NT2/D1 (cell line): ENCODE measurements around the gene ZNFX1.

Source experiments
- DNase-seq: peaks from one replicate; pipeline ENCODE4 v3.0.0-alpha.2; 2011; ENCODE audit warnings: low read depth, low spot score
- H3K27me3 ChIP-seq: 2 replicates; pipeline ENCODE4 v1.6.0; 2011; ENCODE audit warnings: mild to moderate bottlenecking; ENCODE audit not compliant: insufficient read length, insufficient read depth
- H3K36me3 ChIP-seq: 2 replicates; pipeline ENCODE4 v1.6.1; 2011; ENCODE audit warnings: mild to moderate bottlenecking, low read length, mixed read lengths; ENCODE audit not compliant: insufficient read depth, insufficient read length
- H3K4me1 ChIP-seq: 2 replicates; pipeline ENCODE4 v1.5.1; 2011; ENCODE audit not compliant: insufficient read depth, insufficient read length
- H3K4me3 ChIP-seq: 2 replicates; pipeline ENCODE4 v1.5.1; 2011; ENCODE audit warnings: low read depth; ENCODE audit not compliant: insufficient read length
- H3K9ac ChIP-seq: 2 replicates; pipeline ENCODE4 v1.6.0; 2011; ENCODE audit warnings: low read depth; ENCODE audit not compliant: insufficient read length
- H3K9me3 ChIP-seq: 2 replicates; pipeline ENCODE4 v1.5.1; 2011; ENCODE audit warnings: mild to moderate bottlenecking, low read length; ENCODE audit not compliant: insufficient read depth
- SUZ12 ChIP-seq: IDR thresholded peaks from 2 replicates; pipeline ENCODE4 v1.6.1; 2011; ENCODE audit not compliant: insufficient read length, insufficient read depth; ENCODE audit errors: extremely low read depth
- YY1 ChIP-seq: IDR thresholded peaks from 2 replicates; pipeline ENCODE4 v1.6.1; 2011; ENCODE audit not compliant: insufficient read length, insufficient read depth
- ZNF274 ChIP-seq: IDR thresholded peaks from 2 replicates; pipeline ENCODE4 v1.6.1; 2011; ENCODE audit warnings: mild to moderate bottlenecking, low read depth, low read length

ZNFX1 gene

DNA sequence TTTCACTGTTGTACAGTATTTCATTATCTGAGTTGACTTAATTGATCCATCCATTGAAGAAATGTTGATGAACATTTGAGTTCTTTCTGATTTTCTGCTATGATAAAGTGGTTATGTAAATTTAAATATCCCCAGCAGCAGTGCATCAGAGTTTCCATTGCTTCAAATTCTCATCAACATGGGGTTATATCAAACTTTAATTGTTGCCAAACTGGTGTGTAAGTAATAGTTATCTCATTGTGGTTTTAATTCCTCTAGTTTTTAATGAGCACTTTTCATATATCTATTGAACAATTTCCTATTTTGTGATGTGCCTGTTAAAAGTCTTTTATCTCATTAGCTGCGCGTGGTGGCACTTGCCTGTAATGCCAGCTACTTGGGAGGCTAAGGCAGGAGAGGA, 18.1 kb downstream of the ZNFX1 start:
- H3K36me3 ChIP-seq = peaks cover 82% of the 10 kb centered on the region
- H3K9ac ChIP-seq = no peak overlapping the region
- no peaks in the 10 kb centered on the region for H3K4me1 ChIP-seq
- TF ChIP-seq YY1 = no peak
- TF ChIP-seq SUZ12 = no peak
- no peak for TF ChIP-seq ZNF274
- no peak for DNase-seq
- no peak overlapping the region for H3K4me3 ChIP-seq
- H3K9me3 ChIP-seq = no peaks in the 10 kb centered on the region
- no peaks in the 10 kb centered on the region for H3K27me3 ChIP-seq

DNA sequence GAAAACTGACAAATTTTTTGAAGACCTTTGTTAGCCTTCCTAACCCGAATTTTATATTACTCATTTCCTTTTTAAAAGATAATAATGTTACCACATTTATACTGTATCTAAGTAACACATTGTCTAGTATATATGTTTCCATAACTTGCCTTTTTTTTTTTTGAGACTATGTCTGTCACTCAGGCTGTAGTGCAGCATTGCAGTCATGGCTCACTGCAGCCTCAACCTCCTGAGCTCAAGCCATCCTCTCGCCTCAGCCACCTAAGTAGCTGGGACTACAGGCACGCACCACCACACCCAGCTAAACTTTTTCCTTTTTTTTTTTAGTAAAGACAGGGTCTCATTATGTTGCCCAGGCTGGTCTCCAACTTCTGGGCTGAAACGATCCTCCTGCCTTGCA, 18.6 kb downstream of the ZNFX1 start:
- no peaks in the 10 kb centered on the region for H3K27me3 ChIP-seq
- TF ChIP-seq YY1 (no peak), ZNF274 (no peak), SUZ12 (no peak)
- peaks cover 82% of the 10 kb centered on the region for H3K36me3 ChIP-seq
- no peak for DNase-seq
- H3K9ac ChIP-seq = no peak overlapping the region
- no peaks in the 10 kb centered on the region for H3K4me1 ChIP-seq
- H3K9me3 ChIP-seq = no peaks in the 10 kb centered on the region
- H3K4me3 ChIP-seq = no peak overlapping the region

DNA sequence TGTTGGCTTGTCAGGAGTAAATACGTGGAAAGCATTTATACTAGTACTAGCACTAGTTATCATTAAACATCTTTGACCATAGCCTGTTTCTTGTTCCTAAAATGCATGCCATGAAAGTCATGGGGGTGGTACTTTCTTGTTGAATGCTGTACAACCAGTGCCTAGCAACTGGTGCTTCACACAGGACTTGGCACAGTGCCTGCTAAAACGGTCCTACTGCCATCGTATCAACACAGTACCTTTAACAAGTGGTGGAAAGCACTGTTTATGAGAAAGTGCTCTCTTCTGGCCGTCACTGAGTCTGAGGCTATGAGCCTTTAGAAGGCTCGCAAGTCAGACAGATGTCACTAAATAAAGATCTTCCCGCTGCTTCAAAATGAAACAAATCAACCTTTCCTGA, 21.6 kb downstream of the ZNFX1 start:
- DNase-seq = no peak
- Histone ChIP-seq H3K9me3 (no peaks in the 10 kb centered on the region), H3K27me3 (no peaks in the 10 kb centered on the region), H3K9ac (no peak overlapping the region), H3K36me3 (peaks cover 87% of the 10 kb centered on the region), H3K4me1 (no peaks in the 10 kb centered on the region), H3K4me3 (no peak overlapping the region)
- no peak for TF ChIP-seq SUZ12
- no peak for TF ChIP-seq YY1
- TF ChIP-seq ZNF274 = no peak

DNA sequence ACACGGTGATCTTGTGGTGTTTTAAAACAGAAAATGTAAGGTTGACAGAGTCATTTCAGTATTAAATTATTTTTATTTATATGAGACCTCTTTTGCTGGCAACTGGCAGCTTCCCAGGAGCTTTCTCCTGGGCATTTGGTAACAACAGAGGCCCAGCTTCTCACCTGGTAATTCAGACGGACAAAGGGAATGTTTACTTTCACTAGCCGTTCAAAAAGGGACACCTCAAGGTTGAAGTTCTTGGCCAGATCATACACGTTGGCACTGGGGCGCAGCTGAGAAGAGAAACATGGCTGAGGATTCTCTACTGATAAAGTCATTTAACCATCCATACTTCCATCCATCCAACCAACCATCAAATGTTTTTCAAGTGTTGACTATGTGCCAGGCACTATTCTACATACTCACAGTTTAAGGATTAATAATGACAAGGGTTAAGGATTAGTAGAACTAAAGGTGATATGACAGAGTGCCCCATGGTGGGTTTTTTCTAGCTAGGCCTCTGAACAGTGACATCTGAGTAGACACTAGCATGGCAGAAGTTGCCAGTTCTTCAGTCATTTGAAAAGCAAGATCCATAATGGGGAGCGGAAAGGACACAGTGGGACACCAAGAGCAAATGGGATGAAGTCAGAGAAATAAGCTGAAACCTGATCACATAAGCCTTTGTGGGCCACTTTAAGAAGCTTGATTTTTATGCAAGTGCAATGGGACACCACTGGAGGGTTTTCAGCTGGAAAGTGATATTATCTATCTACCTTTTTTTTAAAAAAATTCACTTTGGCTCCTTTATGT, 25.1 kb downstream of the ZNFX1 start:
- Histone ChIP-seq H3K4me1 (no peaks in the 10 kb centered on the region), H3K27me3 (no peaks in the 10 kb centered on the region), H3K4me3 (no peak overlapping the region), H3K9ac (no peak overlapping the region), H3K36me3 (peaks cover 91% of the 10 kb centered on the region), H3K9me3 (no peaks in the 10 kb centered on the region)
- no peak for DNase-seq
- TF ChIP-seq YY1 (no peak), SUZ12 (no peak), ZNF274 (no peak)

DNA sequence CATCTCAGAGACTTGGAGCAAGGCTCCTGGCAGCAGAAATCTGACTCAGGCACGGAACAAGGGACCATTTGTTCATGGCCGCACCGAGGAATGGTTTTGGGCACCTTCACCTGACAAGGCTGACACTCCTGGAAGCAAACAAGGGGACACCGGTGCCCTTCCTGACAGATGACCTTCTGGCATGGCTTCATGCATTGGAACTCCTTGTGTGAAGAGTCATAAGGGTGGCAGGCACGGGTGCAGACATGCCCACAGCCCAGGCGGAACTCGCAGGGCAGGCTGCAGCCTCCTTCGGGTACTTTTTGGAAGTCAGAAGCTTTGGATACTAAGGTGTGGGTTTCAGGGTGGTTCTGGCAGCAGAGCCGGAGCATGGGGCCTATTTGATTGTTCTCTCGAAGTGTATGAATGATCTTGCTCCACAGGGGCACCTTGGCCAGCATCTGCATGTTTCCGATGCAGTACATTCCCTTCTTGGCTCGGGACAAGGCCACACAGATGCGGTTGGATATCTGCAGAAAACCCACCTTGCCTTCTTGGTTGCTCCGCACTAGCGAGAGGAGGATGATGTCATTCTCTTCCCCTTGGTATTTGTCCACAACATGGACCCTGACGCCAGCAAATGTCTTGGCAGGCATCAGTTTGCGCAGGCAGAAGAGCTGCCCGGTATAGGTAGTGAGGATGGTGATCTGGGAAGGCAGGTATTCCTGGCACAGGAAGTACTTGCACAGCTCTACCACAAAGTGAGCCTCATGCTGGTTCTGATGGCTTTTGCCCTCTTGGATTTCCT, 28.8 kb downstream of the ZNFX1 start:
- no peak for TF ChIP-seq ZNF274
- no peak for TF ChIP-seq SUZ12
- Histone ChIP-seq H3K36me3 (peaks cover 93% of the 10 kb centered on the region), H3K9me3 (no peaks in the 10 kb centered on the region), H3K4me1 (peaks cover 2% of the 10 kb centered on the region), H3K4me3 (no peak overlapping the region), H3K9ac (no peak overlapping the region), H3K27me3 (no peaks in the 10 kb centered on the region)
- DNase-seq = no peak

DNA sequence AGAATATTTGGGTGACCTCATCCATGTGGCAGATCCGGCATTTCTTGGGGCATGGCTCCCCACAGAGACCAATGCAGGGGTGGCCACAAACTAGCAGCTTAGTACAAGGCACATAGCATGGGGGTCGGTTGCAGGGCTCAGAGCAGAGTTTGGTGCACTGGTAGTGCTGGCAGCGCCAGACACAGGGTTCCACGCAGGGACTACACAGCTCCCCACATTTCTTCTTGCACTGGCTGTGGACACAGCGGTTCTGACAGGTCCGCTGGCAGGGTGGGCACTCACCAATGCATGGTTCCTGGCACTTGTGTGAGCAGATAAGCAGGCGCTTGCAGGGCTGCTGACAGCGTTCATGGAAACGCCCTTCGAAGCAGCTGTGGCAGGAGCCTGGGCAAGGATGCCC, 29.6 kb downstream of the ZNFX1 start:
- H3K4me3 ChIP-seq = no peak overlapping the region
- H3K36me3 ChIP-seq = peaks cover 93% of the 10 kb centered on the region
- peaks cover 2% of the 10 kb centered on the region for H3K4me1 ChIP-seq
- no peaks in the 10 kb centered on the region for H3K9me3 ChIP-seq
- H3K9ac ChIP-seq = no peak overlapping the region
- no peaks in the 10 kb centered on the region for H3K27me3 ChIP-seq
- no peak for DNase-seq
- TF ChIP-seq SUZ12 (no peak), YY1 (no peak), ZNF274 (no peak)

DNA sequence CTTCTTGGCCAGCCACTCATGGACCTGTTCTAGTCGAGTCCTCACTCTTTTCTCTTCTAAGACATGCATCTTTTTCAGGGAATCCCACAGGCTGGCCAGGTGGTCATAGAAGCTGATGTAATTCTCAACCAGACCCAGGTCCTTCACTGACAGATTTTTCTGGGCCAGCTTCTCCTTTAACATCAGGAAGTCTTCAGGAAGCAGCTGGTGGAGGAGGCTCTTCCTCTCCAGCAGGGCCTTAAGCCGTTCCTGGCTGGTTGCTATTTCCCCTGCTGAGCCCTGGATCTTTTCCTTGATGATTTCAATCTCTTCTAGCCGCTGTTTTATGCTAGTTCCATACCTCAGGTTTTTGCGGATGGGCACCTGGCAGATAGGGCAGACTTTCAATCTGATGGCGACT, 30.1 kb downstream of the ZNFX1 start:
- no peaks in the 10 kb centered on the region for H3K9me3 ChIP-seq
- TF ChIP-seq ZNF274 (no peak), SUZ12 (no peak), YY1 (no peak)
- H3K9ac ChIP-seq = no peak overlapping the region
- peaks cover 93% of the 10 kb centered on the region for H3K36me3 ChIP-seq
- no peaks in the 10 kb centered on the region for H3K27me3 ChIP-seq
- H3K4me3 ChIP-seq = no peak overlapping the region
- no peak for DNase-seq
- peaks cover 2% of the 10 kb centered on the region for H3K4me1 ChIP-seq
